NCI-H524 treated with DMSO at 0.1 percent for 48 hours (cell line): ENCODE results near the gene PLD3.

Source experiments
- DNase-seq: peaks from one replicate; lab custom pipeline; 2025; lab: John Stamatoyannopoulos, UW

The PLD3 gene, protein sequence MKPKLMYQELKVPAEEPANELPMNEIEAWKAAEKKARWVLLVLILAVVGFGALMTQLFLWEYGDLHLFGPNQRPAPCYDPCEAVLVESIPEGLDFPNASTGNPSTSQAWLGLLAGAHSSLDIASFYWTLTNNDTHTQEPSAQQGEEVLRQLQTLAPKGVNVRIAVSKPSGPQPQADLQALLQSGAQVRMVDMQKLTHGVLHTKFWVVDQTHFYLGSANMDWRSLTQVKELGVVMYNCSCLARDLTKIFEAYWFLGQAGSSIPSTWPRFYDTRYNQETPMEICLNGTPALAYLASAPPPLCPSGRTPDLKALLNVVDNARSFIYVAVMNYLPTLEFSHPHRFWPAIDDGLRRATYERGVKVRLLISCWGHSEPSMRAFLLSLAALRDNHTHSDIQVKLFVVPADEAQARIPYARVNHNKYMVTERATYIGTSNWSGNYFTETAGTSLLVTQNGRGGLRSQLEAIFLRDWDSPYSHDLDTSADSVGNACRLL

DNA sequence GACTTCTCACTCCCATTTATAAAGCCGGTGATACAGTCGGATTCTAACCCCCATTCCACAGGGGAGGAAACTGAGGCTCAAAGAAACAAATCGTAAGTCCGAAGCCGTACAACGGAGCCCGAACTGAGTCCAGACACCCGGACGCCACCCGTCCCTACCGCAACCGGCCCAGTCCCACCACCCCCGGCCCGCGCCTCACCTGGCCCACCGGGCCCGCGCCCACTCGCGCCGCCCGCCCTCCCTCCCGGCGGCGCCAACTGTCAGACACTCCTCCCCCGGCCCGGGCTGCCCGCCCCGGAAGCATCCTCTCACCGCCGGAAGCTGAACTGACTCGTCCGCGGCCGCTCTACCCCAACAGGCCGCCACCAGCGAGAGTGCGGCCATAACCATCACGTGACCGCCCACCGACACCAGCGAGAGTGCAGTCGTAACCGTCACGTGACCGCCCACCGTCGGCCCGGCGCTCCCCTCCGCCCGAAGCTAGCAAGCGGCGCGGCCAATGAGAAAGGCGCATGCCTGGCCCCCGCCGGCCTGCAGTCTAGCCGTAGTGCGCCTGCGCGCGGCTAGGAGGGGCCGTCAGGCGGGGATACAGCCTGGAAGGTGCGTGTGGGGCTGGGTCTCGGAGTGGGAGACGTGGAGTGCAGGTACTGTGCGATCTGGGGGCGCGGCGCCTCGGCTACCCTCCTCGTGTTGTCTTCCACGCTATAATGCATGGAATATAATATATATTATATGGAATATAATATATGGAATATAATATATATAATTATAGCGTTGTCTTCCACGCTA, at the start of gene PLD3, which contains the start of gene C19orf47:
TSS of gene PLD3 (plus strand) at position 571 of the 789 bp plus-strand sequence. CDS start 17,789 bp downstream, outside the sequence.
TSS of gene C19orf47 (minus strand) at position 273 of the 789 bp plus-strand sequence. CDS start 6,540 bp downstream, outside the sequence.
- peak; percentile 98 for DNase-seq

- no peak for DNase-seq
Measured at GRCh38 chr19:40300668-40301067, 47.8 kb upstream of the PLD3 start.

DNA sequence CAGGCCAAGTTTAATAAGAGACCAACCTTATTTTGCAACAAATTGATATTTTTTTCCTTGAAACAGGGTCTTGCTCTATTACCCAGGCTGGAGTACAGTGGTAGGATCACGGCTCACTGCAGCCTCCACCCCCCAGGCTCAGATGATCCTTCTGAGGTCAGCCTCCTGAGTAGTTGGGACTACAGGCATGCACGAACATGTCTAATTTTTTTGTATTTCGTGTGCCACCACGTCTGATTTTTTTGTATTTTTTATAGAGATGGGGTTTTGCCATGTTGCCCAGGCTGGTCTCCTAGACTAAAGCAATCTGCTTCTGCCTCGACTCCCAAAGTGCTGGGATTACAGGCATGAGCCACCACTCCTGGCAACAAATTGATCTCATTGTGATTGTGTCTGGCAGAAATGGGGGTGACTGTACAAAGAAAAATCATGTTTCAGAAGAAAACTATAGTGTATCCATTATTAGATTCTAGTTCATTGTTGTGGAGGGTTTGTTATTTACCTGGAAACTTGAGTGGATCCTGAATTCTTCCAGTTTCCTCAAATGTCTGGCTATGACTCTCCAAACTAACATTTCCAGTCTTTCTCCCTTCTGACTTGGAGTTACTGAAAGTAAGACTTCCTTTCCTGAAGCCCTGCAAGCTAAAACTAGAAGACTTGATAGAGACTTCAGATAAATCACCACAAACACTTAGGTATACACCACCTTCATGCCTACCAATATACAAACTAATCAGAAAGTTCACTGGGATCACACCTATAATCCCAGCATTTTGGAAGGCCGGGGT, 46.1 kb upstream of the PLD3 start:
- DNase-seq, result no peak

DNA sequence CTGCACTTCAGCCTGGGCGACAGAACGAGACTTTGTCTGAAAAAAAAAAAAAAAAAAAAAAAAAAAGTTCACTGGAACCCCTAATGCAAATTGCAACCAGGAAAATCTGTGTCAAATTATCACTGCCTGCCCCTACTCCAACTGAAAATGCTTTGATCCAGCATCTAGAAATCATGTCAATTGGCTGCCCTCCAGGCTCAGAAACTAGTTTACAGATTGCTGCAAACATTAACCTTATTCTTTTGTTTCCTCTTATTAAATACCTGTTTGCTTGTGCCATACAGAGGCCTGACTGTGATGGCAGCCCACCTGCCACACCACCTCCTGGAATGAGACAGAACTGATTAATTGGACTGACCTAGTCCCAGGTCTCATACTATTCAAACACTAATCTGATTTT, 44.7 kb upstream of the PLD3 start:
- no peak for DNase-seq

GRCh38 chr19:40304306-40304705, 44.2 kb upstream of the PLD3 start:
- DNase-seq, result no peak

GRCh38 chr19:40305403-40305802, 43.1 kb upstream of the PLD3 start:
- DNase-seq, result peak; percentile 25

GRCh38 chr19:40309666-40310065, 38.8 kb upstream of the PLD3 start:
- no peak for DNase-seq

GRCh38 chr19:40312533-40312932, 36.0 kb upstream of the PLD3 start:
- no peak for DNase-seq

DNA sequence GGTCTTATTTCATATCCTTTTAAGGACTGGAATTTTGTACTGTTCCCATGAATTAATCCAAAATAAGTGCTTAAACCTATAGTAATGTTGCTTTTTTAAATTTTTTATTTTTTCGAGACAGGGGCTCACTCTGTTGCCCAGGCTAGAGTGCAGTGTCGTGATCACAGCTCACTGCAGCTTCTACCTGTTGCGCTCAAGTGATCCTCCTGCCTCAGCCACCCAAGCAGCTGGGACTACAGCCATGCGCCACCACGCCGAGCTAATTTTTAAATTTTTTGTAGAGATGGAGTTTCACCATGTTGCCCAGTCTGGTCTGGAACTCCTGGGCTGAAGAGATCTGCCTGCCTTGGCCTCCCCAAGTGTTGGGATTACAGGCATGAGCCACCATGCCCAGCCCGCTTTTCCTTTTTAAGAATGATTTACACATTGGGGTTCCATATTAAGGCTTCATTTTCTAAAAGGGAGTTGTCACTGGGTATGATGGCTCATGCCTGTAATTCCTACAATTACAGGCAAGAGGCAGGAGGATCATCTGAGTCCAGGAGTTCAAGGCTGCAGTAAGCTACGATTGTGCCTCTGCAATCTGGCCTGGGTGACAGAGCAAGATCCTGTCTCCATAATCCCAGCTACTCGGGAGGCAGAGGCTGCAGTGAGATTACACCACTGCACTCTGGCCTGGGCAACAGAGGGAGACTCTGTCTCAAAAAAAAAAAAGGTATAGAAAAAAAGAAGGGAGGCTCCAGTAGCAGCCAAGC, 35.1 kb upstream of the PLD3 start:
- DNase-seq, result no peak

- no peak for DNase-seq
Measured at GRCh38 chr19:40314656-40315055, 33.8 kb upstream of the PLD3 start.

DNA sequence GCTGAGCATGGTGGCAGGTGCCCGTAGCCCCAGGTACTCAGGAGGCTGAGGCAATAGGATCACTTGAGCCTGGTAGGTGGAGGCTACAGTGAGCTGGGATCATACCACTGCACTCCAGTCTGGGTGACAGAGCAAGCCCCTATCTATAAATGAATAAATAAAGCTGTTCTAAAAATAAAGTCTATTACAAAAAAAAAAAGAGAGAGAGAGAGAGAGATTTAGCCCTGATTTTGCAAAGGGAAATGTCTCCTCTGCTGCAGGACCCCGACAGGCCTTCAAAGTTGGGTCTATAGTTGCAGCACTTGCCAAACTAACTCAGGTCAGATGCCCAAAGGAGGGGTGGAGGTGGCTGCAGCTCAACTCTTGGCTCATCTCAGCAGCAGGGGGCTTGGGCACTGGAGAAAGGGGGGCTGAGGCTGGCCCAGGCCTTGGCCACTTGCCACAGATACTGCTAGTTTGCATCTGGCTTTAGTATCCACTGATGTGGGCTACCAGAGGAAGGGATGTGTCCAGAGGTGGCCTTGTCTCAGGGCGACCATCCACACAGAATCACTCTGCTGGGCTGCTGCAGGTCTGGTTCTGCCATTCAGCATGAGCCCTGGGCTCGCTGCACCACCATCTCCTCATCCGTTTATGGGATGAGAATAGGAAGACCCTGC, 32.6 kb upstream of the PLD3 start:
- DNase-seq, result no peak

DNA sequence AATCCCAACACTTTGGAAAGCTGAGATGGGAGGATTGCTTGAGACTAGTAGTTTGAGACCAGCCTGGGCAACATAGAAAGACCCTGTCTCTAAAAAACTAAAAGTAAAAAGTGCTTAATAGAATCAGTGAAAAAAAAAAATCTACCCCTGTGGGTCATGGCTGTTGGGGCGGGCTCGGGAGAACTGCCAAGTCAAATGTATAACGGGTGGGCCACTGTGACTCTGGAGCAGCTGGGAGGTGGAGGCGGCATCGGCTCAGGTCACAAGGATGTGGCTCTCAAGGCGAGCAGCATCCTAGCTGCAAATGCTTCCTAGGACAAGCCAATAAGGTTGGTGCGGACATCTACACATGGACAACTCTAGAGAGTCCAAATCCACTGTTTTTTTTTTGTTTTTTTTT, 31.2 kb upstream of the PLD3 start:
- DNase-seq, result no peak

GRCh38 chr19:40320558-40320935, 27.9 kb upstream of the PLD3 start:
- no peak for DNase-seq

- DNase-seq, result no peak
Measured at GRCh38 chr19:40321076-40321475, 27.4 kb upstream of the PLD3 start.

DNA sequence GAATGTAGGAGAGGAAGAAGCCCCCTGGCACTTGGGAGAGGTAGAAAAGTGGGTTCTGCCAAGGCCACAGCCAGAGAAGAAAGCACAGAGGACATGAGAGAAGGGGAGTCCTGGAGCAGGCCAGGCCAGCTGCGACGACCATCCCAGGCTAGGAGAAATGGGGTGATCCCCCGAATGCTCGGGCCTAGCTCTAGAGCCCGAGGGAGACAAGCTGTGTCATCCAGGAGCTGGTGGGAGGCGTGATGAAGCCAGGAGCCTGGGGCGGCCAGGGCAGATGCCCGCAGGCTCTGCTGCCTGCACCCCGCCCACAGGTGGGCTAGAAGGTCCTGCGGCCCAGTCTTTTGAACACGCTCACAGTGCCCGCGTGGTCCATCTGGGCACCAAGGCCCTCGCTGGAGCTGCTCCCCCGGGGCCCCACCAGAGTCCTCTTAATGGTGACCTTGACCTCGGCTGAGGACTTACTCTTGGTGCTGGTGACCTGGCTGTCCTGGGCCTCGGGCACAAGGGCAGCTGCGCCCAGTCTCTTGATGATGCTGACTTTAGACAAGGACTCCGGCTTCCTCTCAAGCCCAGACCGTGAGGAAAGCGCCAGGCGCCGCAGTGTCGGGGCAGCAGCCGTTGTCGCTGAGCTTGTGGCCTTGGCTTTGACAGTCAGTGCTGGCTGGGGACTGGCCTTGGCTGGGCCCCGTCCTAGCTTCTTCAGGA, 26.8 kb upstream of the PLD3 start:
- DNase-seq, result no peak

DNA sequence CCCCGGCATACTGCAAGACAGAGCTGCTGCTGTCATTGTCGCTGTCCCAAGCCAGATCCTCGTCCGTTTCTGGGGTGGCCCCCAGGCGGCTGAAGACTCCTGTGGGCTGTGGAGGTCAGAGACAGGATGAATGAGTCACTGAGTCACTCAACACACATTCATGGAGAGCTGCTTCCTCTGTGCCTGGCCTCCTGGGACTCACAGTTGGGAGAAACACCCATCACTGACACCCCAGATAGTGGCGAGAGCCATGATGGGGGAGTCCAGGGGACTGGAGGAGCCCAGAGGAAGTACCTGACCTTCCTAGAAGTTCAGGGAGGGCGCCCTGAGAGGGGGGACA, 26.3 kb upstream of the PLD3 start:
- DNase-seq, result no peak

- DNase-seq, result no peak
Measured at GRCh38 chr19:40322951-40323615, 25.4 kb upstream of the PLD3 start.

GRCh38 chr19:40323705-40324104, 24.8 kb upstream of the PLD3 start:
- no peak for DNase-seq

GRCh38 chr19:40326201-40326600, 22.3 kb upstream of the PLD3 start:
- DNase-seq, result no peak

DNA sequence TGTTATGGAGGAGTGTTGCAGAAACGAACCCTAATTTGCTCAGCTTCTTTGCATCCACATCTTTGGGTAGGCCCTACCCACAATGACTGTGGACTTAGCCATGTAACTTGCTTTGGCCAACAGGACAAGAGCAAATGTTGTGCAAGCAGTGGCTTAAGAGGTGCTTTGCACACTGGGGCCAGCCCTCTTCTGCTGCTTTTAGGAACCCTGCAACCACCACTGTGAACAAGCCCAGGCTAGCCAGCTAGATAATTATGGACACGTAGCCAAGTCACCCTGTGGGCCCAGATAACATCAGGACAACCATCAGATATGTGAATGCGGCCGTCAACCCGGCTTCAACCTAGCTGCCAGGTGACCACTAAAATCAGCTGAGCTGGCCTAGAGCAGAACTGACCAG, 17.4 kb upstream of the PLD3 start:
- DNase-seq, result no peak
